Stimulated activated CD8-positive, alpha-beta memory T cell treated with anti-CD3 and anti-CD28 coated beads, Interleukin-15, amount 100 ng/mL, for 24 hours (primary cell): ENCODE data around the gene CFAP221.

ENCODE experiments used
- DNase-seq: peaks from one replicate; pipeline ENCODE4 v3.0.0-alpha.2; 2020; ENCODE audit warnings: low read depth

The CFAP221 gene

DNA sequence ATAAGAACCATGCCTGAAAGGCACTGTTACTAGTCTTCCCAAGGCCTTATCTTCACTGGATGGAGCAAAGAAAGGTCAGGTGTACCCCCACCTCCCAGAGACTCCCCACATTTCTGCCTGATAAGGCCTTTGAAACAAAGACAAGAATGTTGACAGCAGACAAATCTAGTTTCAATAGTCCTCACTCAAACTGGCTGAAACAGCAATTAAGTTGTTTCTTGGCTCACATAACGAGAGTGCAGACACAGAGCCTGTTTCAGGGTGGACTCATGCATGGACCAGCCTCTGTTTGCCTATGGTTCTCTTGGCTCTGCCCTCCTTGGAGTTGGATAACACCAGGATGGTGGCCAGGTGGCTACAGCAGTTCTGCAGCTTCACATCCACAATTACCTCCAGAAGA, 7.5 kb upstream of the CFAP221 start:
- DNase-seq, result no peak

DNA sequence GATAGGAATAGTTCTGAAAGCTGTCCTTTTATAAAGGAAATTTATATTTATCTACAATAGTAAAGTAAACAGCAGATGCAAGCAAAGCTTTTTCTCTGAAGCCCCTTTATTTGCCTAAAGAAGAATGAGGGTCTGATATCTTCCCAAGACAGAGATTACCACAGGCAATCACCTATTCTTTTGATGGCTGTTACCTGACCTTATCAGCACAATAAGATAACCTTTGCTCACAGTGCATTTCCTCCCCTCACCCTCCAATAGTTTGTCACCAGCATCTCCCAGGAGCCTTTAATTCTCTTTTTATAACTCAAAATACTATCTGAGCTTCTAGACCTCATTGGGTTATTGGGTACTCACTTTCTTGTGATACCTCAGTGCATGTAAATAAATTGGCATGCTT, 6.5 kb upstream of the CFAP221 start:
- no peak for DNase-seq

DNA sequence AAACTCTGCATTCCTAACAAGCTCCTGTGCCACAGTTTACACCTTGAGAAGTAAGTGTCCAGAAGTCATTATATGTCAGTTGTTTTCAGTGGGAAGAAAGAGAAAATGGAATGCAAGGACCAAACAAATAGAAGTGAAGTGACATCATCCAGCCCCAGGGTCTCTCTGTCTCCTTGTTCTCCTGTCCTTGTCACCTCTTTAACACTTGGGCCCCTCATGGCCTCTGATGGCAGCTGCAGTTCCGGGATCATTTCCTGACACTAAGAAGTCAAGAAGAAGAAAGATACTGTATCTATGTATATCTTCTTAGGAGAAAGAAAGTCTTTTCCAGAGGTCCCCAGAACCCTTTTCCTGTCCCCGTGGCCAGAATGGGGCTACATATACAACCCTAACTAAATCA, 2.8 kb upstream of the CFAP221 start:
- no peak for DNase-seq

DNA sequence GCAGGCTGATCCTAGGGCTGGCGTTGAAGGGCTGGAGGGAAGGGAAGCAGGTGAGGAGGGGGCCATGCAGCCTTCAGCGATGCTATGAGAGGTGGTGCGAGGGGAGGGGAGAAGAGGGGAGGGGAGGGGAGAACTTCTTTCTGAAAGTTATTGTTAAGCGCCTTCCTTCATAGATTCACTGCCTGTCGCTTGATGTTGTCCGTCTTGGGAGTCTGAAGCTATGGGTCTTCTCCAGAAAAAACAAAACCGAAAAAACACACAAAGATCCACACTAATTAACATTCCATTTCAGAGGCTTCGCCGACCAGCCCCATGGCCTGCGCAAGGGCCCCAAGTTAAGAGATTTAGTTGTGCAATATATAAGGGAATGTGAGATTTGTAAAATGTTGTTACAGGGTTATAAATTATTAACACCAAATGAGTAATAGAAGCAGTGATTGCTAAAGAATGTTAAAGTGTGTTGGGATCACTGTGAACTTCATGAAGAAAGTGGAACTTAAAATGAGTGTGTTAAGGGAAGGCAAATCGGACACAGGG, 758 bp downstream of the CFAP221 start:
- no peak for DNase-seq

DNA sequence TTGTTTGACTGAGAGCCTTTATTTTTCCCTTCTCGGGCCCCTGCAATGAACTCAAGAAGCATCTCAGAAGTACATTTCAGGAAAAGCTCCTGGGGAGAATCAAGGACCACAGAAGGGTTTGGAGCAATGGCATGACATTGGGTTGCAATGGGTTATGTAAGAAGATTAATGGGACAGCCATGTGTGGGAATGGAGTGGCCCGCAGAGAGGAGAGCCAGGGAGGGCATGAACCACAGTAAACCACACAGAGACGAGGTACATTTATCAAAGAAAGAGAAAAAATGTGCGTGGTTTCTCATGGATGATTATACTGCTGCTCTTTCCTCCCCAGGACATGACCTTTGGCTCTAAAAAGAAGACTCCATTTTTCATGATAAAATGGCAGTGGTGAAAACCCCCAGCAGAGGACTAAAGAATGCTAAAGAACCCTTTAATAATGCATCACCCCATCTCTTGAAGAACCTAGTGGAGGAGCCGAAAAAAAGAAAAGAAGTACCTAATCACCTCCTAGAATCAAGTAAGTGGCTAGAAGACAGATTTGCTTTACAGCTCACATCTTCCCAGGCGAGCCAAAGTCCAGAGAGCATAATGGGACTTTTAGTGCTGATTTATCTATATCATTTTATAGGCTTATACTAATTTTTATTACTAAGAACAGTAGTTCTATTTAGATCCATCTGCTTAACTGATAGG, 1.7 kb downstream of the CFAP221 start:
- no peak for DNase-seq

DNA sequence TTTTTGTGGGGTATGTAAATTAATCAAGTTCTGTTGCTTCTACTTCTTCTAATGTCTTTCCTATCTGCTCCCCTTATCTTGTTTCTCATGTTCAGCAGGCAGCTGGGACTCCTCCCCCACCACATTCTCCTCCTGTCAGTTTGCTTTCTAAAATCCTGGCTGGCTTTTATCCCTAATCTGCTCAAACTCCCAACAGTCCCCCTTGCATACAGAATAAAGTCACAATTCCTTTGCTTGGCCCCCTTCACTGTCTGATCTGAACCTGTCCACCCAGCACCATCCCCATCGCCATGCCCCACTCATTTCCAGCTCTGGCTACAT, 2.2 kb downstream of the CFAP221 start:
- no peak for DNase-seq

DNA sequence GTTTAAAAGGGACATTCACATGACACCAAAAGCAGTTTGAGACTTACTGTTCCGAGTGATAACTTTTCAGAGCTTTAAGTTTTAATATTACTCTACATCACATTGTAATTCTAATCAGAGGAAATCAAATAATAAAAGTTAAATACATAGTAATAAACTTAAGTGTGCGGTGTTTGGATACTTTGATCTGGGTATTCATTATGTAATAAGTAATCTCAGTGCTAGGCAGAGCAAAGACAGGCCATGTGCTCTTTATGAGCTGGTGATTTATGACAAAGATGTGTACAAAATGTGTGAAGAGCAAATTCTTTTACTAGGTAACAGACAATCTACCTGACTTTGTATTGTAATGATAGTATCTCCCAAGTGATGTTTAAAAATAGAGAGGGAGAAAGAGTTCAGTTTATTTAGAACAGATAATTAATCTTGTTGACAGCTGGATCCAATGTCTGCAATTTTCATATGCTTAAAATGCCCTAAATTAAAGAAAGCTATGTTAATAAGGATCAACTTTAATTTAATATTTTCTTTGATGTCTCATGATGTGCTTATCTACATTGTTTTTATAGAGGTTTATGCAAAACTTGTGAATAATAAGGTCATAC, 4.4 kb downstream of the CFAP221 start:
- no peak for DNase-seq

DNA sequence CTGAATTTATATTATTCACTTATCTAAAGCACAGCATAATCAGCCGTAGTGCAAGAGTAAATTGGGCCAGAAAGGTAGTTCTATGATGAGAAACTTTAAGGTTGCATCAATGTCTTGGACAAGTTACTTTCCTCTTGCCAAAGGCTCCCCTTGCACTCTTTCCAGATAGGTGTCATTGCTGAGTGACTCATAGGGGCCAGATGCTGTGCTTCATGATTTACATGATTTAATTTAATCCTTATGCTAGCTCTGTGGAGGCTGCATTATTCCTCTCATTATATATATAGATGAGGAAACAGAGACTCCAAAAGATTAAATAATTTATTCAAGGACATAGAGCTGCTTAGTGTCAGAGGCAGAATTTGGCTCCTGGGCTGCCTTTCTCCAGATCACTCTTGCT, 5.0 kb downstream of the CFAP221 start:
- no peak for DNase-seq

DNA sequence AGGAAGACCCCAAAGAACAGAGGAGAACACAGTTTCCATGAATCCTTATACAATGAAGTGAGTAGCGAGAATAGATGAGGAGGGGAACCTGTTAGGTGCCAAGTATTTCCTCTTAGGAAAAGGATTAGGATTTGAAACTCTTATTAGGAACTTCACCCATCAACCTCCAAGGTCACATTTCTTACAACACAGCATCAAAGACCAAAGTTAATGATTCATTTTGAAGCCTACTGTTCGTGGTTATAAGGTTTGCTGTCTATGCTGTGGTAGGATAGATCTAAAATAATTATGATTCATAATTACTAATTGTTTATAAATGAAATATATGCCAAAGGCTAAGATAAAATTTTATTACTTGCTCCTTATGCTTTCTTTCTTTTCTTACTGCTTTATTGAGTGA, 6.1 kb downstream of the CFAP221 start:
- no peak for DNase-seq

DNA sequence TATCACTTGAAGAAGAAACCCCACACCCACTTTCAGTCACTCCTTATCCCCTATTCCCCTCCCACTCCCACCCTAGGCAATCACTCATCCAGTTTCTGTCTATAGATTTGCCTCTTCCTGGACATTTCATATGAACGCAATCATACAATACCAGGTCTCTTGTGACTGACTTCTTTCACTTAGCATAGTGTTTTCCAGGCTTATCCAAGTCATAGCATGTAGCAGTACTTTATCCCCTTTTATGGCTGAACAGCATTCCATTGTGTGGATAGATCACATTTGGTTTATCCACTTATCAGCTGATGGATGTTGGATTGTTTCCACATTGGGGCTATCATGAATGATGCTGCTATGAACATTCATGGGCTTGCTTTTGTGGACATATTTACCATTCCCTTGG, 6.6 kb downstream of the CFAP221 start:
- no peak for DNase-seq

DNA sequence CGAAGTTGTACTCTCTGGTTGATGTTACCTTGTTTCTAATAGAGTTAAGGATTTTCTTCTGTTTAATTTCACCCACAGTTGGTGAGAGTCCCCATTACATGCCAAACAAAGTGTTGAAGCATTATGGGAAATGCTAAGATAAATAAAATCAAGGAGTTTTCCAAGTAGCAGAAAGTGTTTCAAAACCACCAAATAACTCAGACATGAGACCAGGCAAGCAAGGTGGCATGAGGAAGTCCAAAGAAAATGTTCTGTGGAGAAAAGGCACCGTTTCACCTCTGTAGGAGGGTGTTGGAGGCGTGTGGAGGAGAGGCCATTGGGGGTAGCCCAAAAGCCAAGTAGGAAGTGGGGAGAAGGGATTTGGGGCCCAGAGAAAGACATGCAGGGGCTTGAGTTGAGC, 8.7 kb downstream of the CFAP221 start:
- DNase-seq, result no peak

DNA sequence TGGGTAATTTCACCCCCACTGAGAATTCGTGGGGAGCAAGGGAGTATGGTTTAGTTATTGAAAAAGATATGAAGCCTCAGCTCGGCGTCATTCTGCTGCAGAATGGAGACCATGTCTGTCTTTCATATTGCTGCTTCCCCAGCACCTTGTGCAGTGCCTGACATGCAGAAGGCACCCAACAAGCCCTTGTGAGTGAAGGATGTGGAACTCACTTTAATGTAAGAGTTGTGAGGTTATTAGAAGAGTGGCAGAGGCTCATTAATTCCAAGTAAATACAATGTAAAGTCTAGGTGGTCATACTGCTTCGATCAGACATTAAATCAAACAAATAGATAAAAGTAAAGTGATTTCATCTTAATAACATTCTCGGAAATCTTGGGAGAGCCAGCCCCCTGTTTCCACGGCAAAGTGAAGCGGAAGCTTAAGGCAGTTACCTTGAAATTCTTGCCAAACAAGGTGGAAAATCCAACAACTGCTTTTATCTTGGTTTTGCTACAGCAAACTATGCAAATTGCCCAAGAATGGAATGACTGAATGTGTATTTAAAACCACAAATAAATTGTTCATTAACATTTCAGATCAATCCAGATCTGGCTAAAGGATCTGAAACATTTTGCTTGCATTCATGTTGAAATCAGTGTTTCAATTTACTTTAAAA, 9.6 kb downstream of the CFAP221 start:
- DNase-seq, result no peak

DNA sequence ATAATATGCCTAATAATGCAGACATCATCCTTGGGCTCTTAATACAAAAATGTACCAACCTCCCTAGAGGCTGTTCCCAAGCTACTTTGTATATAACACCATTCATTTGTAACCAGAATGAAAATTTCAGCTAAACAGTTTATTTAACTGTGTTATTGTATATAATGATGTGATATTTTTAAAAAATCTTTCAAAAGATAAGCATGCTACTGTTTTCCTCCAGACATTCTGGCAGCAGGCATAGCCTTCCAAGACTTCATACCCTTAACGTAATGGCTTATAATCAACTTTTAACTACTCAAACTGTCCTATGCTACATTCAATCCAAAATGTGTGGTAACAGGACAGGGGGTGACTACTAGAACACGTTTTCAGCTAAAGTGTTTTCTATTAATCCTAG, 21.2 kb downstream of the CFAP221 start:
- no peak for DNase-seq

DNA sequence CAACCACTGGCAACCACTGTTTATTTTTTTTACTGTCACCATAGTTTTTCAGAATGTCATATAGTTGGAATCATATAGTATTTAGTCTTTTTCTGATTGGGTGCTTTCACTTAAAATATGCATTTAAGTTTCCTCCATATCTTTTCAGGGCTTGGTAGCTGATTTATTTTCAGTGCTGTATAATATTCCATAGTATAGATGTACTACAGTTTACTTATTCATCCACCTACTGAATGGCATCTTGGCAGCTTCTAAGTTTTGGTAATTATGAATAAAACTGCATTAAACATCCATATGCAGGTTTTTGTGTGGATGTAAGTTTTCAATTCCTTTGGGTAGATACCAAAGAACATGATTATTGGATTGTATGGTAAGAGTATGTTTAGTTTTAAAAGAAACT, 23.0 kb downstream of the CFAP221 start:
- DNase-seq, result no peak

DNA sequence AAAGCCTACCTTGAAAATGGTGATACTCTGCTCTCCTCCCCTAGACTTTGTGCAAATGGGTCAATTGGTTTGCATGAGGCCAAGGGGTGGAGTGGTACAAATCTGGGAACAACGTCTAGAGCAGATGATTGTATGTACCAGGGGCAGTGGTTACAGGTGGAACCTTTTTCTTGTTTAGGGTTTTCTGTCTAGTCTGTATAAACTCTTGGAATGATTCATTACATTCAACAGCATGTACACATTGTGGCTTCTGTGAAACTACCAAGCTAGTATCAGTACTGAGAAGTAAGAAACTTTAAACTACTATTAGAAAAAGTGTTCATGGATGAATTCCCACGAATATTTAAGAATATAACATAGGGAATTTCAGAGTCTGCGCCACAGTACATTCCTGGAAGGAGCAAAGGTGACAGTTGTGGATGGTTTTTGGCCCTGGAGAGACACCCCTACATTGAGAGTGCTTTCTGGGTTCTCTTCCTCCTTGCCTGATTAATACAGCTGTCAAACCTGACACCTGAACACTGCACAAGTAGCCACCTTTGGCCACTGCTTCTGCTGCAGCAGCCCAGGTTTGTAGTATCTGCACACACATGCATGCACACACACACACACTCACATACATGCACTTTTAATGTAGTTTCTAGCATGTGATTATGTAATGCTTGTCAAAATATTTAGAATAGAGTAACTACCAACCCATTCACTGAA, 30.0 kb downstream of the CFAP221 start:
- DNase-seq, result no peak

DNA sequence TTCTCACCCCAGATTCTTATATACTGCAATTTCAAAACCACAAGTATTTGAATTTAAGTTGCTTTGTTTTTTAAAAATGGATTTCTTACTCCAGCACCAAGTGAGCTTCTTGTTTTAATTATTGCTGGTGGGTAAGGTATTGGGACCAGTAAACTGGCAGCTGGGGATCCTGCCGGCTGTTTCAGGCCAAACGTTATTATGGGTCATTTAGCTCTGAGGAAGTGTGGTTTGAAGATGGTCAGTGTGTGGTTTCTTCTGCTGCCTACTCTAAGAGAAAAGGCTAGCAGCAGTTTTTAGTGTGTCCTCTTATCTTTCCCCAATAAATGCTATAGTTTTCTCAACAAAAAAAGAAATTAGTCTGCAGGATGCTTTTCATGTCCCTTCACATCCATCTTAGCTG, 30.6 kb downstream of the CFAP221 start:
- no peak for DNase-seq

DNA sequence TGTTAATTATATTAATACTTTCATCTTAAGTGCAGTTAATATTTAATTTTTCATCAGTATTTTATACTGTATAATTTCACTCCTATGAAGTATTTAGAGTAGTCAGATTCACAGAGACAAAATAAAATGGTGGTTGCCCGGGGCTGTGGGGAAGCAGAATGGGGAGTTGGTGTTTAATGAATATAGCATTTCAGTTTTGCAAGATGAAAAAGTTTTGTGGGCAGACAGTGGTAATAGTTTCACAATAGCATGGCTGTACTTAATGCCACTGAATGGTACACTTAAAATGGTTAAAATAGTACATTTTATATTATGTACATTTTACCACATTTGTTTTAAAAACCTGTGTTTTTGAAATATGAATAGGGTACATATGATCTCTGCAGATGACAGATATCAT, 31.2 kb downstream of the CFAP221 start:
- DNase-seq, result no peak

DNA sequence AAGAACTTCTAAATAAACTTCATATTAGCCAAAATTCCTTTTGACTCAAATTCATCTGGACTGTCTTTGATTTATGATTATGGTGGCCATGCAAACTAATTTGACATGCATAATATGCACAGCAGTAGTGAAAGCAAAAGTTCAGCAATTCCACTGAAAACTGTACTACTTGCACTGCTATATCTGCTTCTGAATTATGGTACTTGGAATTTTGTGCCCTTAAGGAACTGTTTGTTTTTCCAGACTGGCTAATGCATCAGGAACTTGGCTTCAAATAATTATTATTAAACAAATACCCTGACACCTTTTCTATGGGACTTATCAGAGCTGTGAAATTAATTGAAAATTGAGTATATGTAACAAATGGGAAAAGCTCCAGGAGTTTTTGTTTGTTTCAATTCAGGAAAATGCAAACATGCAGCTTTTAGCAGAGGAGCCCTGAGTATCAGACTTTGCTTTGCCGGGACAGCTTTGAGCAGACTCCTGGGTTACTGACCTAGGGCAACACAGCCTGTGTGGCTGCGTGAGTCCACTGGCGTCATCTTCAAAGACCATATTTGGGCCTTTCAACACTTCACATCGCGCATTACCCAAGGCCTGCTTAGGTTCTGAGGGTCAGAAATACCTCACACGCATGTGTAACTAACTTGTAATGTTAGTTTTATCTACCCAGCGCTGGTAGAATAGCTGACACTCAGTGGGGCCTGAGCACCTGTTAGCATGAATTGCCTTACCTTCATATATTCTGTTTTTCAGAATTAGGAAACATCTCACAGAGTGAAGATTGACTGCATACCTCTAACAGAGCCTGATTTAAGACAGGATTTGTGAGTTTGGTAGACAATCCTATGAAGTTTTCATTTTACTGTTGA, 35.4 kb downstream of the CFAP221 start:
- DNase-seq, result no peak

DNA sequence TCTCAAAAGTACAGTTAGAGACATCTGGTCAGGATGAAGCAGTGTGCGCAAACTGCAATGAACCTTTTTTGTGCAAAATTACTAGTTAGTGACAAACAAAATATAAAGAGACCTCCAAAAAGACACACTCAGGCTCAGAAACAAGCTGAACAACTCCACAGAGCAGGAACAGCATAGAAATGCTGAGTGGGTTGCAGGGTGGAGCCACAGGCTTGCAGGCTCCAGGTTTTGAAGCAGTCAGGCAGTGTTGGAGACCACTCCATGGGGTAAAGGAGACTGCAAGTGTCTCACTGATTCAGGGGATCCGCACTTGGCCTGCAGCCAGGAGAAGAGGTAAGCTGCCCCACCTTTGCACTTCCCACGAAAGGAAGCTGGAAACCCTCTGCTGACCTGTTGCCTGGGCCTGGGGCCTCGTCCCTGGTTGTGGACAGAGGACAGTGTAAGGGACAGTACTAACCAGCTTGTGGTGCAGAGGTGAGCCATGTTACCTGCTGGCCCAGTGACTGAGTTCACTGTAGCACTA, 36.4 kb downstream of the CFAP221 start:
- DNase-seq, result no peak

DNA sequence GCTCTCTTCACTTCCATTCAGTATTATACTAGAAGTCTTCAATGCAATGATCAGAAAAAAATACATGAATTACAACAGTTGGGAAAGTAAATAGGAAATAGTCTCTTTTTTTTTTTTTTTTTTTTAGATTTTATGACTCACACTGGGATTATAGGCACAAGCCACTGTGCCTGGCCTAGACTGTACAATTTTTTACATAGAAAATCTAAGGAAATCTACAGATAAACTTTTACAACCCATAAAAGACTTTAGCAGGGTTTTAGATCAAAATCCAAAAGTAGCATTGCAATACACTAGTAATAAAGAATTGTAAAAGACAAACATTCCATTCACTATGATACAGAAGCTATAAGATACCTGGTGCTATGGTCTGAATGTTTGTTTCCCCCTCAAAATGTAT, 39.0 kb downstream of the CFAP221 start:
- no peak for DNase-seq

DNA sequence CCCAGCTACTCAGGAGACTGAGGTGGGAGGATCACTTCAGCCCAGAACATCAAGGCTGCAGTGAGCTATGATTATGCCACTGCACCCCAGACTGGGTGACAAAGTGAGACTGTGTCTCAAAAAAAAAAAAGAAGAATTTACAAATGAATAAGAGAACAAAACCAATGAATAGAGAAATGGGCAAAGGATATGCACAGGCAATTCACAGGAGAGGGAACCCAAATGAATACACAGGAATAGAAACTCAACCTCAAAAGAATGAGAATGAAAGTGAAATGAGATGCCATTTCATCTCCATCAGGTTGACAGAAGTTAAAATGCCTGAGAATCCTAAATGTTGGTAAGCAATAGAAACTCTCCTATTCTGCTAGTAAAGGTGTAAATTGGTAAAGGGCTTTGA, 40.2 kb downstream of the CFAP221 start:
- DNase-seq, result no peak

DNA sequence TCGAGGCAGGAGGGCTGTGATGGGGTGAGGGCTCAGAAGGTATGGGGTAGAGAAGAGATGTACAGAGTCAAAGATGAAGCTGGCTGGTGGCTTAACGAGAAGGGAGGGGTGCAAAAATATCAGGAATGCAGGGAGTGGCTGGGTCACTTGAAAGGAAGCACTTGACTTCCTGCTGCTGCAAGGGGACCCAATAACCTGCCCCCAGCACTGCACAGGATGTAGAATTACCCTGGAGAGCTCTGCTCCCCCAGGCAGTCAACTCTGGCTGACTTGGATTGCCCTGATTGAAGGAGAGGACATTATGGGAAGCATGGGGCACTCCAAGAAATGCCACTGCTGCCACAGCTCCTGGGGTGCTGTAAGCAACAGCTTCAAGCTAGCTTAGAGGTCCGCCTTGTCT, 41.8 kb downstream of the CFAP221 start:
- DNase-seq, result no peak
